Middle frontal gyrus (tissue), 1 donor: ENCODE results near the gene RETREG1.
"Not testable (repeated sequence)": the region's sequence is repeated elsewhere in the genome, so short reads cannot be mapped to it uniquely, and the experiment has no call there.

ENCODE experiments used
- DNase-seq: peaks from one replicate; pipeline ENCODE4 v3.0.0-alpha.2; 2015; ENCODE audit warnings: low spot score; ENCODE audit errors: extremely low spot score

The RETREG1 gene, protein sequence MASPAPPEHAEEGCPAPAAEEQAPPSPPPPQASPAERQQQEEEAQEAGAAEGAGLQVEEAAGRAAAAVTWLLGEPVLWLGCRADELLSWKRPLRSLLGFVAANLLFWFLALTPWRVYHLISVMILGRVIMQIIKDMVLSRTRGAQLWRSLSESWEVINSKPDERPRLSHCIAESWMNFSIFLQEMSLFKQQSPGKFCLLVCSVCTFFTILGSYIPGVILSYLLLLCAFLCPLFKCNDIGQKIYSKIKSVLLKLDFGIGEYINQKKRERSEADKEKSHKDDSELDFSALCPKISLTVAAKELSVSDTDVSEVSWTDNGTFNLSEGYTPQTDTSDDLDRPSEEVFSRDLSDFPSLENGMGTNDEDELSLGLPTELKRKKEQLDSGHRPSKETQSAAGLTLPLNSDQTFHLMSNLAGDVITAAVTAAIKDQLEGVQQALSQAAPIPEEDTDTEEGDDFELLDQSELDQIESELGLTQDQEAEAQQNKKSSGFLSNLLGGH

GRCh38 chr5:16616536-16617273 lies at the start of gene RETREG1:
RETREG1 (minus strand) TSS chr5:16616997; CDS start chr5:16616971, 26 bp downstream.
- DNase-seq, result no peak

DNA sequence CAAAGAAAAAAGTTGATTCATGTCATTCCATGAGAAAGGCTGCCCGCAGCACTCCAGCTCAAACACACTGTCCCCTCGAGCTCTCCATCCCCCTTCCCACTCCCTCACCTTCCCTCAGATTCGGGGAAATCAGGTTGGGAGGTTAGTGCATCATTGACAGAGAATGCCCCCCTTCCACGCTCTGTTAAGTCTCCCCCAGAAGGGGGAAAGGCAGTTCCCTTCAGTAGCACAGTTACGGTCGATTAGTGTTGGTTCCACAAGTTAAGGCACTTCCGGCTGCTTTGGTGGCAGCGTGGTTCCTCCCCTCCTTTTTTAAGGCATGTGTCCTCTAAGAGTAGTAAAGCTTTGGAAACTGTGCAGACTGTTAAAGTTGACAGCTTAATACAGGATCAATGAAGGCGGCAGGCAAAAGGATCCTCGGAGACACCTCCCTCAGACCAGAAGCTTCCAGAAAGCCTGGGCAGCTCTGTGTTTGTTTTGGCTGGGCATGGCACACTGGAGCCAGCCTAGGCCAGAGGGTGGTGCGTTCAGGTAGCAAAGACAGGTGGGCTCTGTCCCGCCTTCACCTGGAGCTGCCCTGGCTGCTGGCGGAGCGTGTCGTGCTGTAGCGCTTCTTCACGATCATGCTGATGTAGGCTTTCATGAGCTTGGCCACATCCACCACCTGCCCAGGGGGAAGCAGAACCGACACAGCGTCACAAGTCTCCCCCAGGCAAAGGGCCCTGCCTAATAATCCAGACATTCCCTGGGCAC lies 49.5 kb upstream of the RETREG1 start:
- DNase-seq, result no peak

DNA sequence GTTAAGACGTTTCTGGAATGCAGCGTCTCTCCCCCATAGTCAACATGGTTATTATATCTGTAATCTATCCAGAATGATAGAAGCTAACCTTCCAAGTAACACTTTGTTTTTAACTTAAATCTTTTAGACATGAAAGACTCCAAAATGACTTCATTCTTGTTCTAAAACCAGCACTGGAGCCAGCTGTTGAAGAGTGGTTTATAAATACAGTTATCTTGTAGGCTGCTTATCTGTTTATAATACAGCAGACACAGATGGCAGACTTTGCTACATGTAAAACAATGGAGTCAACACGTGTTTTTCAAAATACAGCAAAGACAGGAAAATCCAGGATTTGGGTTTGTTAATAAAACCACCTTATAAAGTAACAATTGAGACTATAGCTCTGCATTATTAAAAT lies 48.8 kb upstream of the RETREG1 start:
- no peak for DNase-seq

- no peak for DNase-seq
Observed at GRCh38 chr5:16664368-16664767, 47.6 kb upstream of the RETREG1 start.

- no peak for DNase-seq
Observed at GRCh38 chr5:16663840-16664239, 47.0 kb upstream of the RETREG1 start.

DNA sequence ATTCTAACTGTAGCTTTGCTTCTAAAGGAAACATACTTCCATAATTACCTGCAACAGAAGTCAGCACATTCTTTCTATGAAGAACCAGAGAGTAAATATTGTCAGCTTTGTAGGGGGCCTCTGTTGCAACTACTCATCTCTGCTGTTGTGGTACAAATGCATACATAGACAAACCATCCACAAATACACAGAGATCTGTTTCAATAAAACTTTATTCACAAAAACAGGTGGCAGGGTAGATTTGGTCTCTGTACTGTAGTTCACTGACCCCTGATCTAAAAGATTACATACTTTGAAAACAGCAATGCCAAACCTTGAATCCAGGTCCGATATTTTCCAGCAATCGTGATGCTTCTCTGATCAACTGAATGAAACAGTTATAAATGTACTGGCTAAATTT lies 44.9 kb upstream of the RETREG1 start:
- no peak for DNase-seq

DNA sequence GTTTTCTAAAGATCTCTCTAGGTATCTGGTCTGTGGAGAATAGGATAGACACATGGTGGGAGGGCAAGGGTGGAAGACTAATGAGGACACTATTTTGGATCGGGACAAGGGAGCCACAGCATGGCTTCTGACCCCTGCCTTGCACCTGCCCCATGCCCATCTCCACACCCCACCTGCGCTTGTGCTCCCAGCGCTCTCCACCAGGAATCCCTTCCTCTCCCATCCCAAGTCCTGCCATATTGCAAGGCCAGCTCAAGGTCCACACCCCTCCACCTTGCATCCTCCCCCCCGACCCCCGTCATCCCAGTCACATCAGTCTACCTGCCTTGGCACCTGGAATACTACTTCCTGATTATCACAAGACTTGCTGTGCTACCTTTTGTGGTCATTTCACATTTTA lies 44.2 kb upstream of the RETREG1 start:
- DNase-seq, result no peak

DNA sequence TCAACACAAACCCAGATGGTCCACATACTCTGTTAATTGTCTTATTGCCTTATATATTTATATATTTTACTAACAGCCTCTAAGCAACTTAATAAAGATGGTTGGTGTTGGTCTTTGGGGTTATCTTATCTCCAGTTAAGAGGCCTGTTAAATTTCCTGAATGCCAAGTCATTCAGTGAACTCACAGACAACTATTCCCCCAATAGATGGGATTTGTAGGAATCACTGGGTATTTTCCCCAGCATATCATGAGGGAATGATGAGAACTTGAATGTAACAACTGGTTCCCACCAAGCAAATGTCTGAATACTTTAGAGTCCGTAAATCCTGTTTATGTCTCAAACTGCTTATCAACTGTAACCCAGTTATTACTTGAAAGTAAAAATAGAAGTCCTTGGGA lies 42.7 kb upstream of the RETREG1 start:
- DNase-seq, result no peak

- no peak for DNase-seq
Observed at GRCh38 chr5:16656561-16657191, 39.9 kb upstream of the RETREG1 start.

DNA sequence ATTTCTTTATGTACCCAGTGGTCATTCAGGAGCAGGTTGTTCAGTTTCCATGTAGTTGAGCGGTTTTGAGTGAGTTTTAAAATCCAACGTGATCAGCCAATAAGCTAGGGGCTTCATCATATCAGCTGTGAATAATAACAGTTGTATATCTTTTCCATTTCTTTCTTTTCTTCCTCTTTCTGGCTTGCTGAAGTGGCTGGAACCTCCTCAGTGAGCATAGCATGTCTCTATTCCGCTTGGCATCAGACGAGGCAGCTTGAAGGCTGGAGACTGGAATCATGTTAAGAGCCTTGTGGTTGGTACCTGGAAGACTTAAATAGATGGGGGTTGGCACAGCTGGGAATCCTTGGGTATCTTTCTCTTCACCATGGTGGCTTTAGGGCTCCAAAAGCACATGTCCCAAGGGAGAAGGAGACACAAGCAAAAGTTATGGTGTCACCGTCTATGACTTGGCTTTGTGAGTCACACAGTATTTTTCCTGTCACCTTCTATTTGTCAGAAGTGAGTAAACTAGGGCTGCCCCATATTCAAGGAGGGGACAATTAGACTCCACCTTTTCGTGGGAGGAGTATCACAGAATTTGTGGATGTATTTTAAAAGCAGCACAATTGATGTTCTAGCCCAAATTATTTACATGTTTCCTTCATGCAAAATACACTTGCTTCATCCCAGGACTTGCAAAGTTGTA lies 38.0 kb upstream of the RETREG1 start:
- no peak for DNase-seq

DNA sequence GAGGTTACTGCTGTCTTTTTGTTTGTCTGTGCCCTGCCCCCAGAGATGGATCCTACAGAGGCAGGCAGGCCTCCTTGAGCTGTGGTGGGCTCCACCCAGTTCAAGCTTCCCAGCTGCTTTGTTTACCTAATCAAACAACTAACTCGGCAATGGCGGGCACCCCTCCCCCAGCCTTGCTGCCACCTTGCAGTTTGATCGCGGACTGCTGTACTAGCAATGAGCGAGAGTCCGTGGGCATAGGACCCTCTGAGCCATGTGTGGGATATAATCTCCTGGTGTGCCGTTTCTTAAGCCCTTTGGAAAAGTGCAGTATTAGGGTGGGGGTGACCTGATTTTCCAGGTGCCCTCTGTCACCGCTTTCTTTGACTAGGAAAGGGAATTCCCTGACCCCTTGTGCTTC lies 31.9 kb upstream of the RETREG1 start:
- DNase-seq, result not testable (repeated sequence)

DNA sequence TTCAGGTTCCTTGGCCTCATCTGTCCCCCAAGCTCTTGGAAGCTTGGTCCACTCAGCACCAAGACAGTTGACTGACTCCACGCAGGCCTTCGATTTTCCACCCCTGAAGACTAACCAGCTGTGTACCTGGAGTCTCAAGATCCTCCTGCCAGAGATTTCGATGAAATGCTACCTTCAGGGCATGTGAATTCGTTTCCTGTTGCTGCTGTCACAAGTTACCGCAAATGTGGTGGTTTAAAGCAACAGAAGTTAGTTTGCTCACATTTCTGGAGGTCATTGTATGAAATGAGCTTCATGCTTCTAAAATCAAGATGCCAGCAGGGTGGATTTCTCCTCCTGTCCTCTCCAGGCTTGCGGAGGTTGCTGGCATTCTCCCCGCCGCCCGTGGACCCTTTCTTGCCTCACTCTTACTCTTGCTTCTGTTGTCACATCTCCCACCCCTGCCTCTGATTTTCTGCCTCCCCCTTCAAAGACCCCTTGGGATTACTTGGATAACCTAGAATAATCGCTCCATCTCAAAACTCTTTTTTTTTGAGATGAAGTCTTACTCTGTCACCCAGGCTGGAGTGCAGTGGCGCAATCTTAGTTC lies 27.6 kb upstream of the RETREG1 start:
- DNase-seq, result no peak

- DNase-seq, result no peak
Observed at GRCh38 chr5:16642867-16643266, 26.1 kb upstream of the RETREG1 start.

GRCh38 chr5:16639206-16639605 lies 22.4 kb upstream of the RETREG1 start:
- no peak for DNase-seq

- DNase-seq, result no peak
Observed at GRCh38 chr5:16628376-16628775, 11.6 kb upstream of the RETREG1 start.

GRCh38 chr5:16626696-16627264 lies 10.0 kb upstream of the RETREG1 start:
- DNase-seq, result no peak

- no peak for DNase-seq
Observed at GRCh38 chr5:16625096-16625495, 8.3 kb upstream of the RETREG1 start.

GRCh38 chr5:16619136-16619535 lies 2.3 kb upstream of the RETREG1 start:
- no peak for DNase-seq

DNA sequence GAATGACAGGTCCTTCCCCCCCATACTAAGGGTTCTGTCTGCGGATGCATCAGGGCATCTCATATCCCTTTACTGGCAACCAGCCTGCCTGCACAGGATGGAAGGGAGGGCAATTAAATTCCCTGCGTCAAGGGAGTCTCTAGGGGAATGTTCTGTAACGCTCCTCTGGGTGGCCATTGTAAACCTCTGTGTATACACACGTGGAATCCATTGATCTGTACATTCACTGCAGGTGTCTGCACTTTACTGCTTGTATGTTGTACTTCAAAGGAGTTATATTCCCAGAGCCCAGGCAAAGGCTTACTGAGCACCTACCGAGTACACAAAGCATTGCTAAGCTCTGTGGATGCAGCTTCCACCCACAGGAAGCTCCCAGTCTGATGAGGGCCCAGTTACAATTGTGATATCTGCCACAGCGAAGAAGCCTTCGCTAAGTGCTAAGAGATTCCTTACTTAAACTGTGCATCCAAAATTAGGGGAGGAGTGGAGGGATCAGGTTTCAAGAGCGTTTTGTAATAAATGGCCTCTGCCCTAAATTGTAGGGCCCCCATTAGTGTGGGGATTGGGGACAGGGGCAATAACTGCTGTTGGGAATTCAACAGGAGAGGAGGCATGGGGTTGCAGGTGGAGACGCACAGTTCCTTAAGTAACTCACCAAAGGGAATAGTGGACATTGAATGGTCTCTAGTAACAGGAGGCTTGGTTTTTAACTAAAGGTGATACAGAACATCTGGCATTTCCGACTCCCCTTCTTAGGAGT lies 1.5 kb upstream of the RETREG1 start:
- DNase-seq, result no peak
